Calu3 (cell line): Measurements from ENCODE around the gene DQX1. TPM values are rescaled to one million over a fixed set of nuclear protein-coding genes. Genes with fewer than 3 reads are reported as not detected.
A peak's percentile ranks its signal among the peaks of the same experiment; 100 is the strongest.

ENCODE experiments used
- BruUV-seq: library from RNA; stranded (reverse); fragments of 400-500 nt; replicated peaks from 2 replicates; lab custom pipeline; 2021; lab: Mats Ljungman, UMichigan
- CTCF ChIA-PET: fragments of 300-600 bp; sonication (Branson Sonifier 250); formaldehyde crosslinking; loops from one replicate; lab custom pipeline; 2022; ENCODE audit warnings: antibody characterized with exemption; lab: Charles Lee
- DNase-seq: peaks from one replicate; pipeline ENCODE4 v3.0.0; 2022
- H3K27ac Mint-ChIP-seq: one replicate; pipeline ENCODE4 v1.8.0; 2022; ENCODE audit warnings: mixed read lengths; ENCODE audit not compliant: unreplicated experiment
- H3K27me3 Mint-ChIP-seq: one replicate; pipeline ENCODE4 v1.8.0; 2022; ENCODE audit warnings: mixed read lengths; ENCODE audit not compliant: unreplicated experiment
- H3K36me3 Mint-ChIP-seq: one replicate; pipeline ENCODE4 v1.8.0; 2022; ENCODE audit warnings: mild to moderate bottlenecking, moderate library complexity, mixed read lengths; ENCODE audit not compliant: insufficient read depth, unreplicated experiment
- H3K4me1 Mint-ChIP-seq: one replicate; pipeline ENCODE4 v1.8.0; 2022; ENCODE audit warnings: mild to moderate bottlenecking, low read depth, mixed read lengths; ENCODE audit not compliant: unreplicated experiment
- H3K4me3 Mint-ChIP-seq: one replicate; pipeline ENCODE4 v1.8.0; 2022; ENCODE audit warnings: mild to moderate bottlenecking, low read depth, moderate library complexity, mixed read lengths; ENCODE audit not compliant: unreplicated experiment
- H3K9me3 Mint-ChIP-seq: one replicate; pipeline ENCODE4 v1.8.0; 2022; ENCODE audit warnings: low read depth, mixed read lengths; ENCODE audit not compliant: unreplicated experiment
- intact Hi-C: fragments of 100-400 bp; cut with micrococcal nuclease; formaldehyde crosslinking; loops from one replicate; pipeline ENCODE4 v1.10.0; 2022; ENCODE audit not compliant: unreplicated experiment
- total RNA-seq: library from RNA; stranded (reverse); gene quantifications from 2 replicates; pipeline ENCODE4 v1.2.3, GENCODE V29; 2022
- TF ChIP-seq, protein P1 (sequence below): fragments of 200-600 bp; IDR thresholded peaks from one replicate; pipeline ENCODE4 v1.8.0; 2022; ENCODE audit warnings: antibody characterized with exemption; ENCODE audit not compliant: unreplicated experiment

DQX1 gene
- total RNA-seq, 1 experiment from 2014 or later: 0.14 TPM

DNA sequence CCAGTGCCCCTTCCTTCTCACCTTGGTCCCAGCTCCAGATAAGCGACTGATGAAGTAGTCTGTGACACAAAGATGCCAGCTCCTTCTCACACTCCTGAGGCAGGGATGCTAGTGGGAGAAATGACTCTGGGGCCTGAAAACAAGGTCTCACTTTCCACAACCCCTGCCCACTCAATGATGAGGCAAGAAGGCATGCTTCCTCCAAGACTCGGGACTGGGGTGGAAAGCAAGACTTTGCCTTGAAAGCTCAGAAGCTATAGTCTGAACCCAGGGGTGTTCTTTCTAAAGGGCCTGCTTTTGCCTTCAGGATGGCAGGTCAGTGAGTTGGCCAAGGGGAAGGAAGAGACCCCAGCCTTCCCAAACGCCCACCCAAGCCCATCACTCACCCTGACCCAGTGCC is 44.6 kb downstream of the DQX1 start:
- Mint-ChIP-seq H3K36me3 (peaks cover 55% of the 10 kb centered on the region), H3K27me3 (no peaks in the 10 kb centered on the region), H3K9me3 (no peaks in the 10 kb centered on the region), H3K27ac (no peak overlapping the region), H3K4me3 (peak overlapping the region; percentile 85), H3K4me1 (peaks cover 16% of the 10 kb centered on the region)
- intact Hi-C loops: no loop called here
- CTCF ChIA-PET: interaction anchor here (1.2 to 1.6 kb wide), 2 partner anchors 9 to 41 kb away, joined by 5 to 6 read pairs; partner anchors contain the start of gene MRPL53
- no peak for DNase-seq
- no TSS peak for BruUV-seq
- TF ChIP-seq, protein P1, sequence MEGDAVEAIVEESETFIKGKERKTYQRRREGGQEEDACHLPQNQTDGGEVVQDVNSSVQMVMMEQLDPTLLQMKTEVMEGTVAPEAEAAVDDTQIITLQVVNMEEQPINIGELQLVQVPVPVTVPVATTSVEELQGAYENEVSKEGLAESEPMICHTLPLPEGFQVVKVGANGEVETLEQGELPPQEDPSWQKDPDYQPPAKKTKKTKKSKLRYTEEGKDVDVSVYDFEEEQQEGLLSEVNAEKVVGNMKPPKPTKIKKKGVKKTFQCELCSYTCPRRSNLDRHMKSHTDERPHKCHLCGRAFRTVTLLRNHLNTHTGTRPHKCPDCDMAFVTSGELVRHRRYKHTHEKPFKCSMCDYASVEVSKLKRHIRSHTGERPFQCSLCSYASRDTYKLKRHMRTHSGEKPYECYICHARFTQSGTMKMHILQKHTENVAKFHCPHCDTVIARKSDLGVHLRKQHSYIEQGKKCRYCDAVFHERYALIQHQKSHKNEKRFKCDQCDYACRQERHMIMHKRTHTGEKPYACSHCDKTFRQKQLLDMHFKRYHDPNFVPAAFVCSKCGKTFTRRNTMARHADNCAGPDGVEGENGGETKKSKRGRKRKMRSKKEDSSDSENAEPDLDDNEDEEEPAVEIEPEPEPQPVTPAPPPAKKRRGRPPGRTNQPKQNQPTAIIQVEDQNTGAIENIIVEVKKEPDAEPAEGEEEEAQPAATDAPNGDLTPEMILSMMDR: no peak

DNA sequence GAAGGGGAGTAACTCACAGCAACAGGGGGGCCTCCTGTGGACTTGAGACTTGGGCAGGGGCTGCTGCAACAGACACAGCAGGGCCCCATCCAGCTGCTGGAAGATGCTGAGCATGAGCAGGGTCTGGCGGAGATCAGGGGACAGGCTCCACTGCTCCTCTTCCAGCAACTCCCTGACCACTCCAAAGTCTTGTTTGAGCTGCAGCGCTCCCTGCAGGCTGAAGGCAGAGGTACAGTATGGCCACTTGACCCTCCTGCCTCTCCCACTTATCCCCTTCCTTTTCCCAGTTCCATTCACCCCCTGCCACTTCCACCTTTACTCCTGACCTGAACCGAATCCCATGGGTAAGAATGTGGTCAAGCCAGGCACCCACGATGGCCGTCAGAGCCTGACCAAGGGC is 51.1 kb downstream of the DQX1 start:
- Mint-ChIP-seq H3K27ac (peak overlapping the region; percentile 3), H3K4me3 (no peak overlapping the region), H3K9me3 (no peaks in the 10 kb centered on the region), H3K36me3 (peaks cover 56% of the 10 kb centered on the region), H3K27me3 (no peaks in the 10 kb centered on the region), H3K4me1 (peaks cover 8% of the 10 kb centered on the region)
- BruUV-seq: no TSS peak
- no peak for DNase-seq
- TF ChIP-seq, protein P1: peak; percentile 36
- CTCF ChIA-PET: no interaction called here
- intact Hi-C loops: no loop called here

DNA sequence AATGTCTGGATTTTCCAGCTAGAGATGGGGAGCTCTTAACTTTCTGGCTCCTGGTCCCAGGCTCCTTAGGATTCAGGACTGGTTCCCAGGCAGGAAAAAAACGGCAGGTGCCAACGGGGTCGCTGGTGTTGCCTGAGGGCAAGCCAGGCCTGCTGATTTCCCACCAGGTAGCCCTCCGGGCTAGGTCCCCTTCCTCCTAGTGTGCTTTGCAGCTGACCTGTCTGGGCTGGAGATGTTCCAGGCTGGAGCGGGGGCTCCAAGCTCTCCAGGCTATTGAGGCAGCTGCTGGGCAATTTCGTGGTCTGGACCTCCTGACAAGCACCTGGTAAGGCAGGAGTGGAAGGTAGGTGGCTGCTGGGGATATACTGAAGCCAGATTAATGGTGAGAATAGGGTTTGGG is 51.5 kb downstream of the DQX1 start:
- no peak overlapping the region for H3K4me3 Mint-ChIP-seq
- H3K4me1 Mint-ChIP-seq: peaks cover 10% of the 10 kb centered on the region

DNA sequence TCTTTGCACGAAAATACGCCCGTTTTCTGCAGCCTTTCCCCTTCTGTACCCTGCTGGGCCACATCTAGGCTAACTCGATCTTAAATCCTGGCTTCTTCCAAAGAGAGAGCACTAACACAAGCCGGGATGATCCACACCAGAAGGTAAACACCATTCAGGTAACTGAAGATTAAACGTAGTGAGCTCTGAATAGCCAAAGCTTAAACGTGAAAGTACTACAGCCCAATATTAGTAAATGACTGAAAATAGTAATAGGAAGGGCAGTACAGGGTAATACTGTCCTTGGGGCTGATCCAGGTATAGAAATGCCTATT is 53.1 kb downstream of the DQX1 start:
- DNase-seq: no peak
- intact Hi-C loops: no loop called here
- H3K9me3 Mint-ChIP-seq: no peaks in the 10 kb centered on the region
- H3K4me3 Mint-ChIP-seq: peak overlapping the region; percentile 91
- peaks cover 10% of the 10 kb centered on the region for H3K4me1 Mint-ChIP-seq
- no peaks in the 10 kb centered on the region for H3K27me3 Mint-ChIP-seq
- BruUV-seq: TSS peak; percentile 91
- CTCF ChIA-PET: interaction anchor here (0.7 to 1.3 kb wide), 2 partner anchors 9 to 19 kb away, joined by 6 read pairs; no protein-coding TSS in a partner anchor
- H3K36me3 Mint-ChIP-seq: peaks cover 47% of the 10 kb centered on the region
- peak overlapping the region; percentile 97 for H3K27ac Mint-ChIP-seq
- TF ChIP-seq, protein P1: no peak

More for the DNA sequence above, 51.5 kb downstream of the DQX1 start:
- H3K27ac Mint-ChIP-seq: no peak overlapping the region
- H3K9me3 Mint-ChIP-seq: no peaks in the 10 kb centered on the region
- intact Hi-C loops: no loop called here
- TF ChIP-seq, protein P1: no peak
- CTCF ChIA-PET: no interaction called here
- no peak for DNase-seq
- no TSS peak for BruUV-seq
- H3K36me3 Mint-ChIP-seq: peaks cover 53% of the 10 kb centered on the region
- H3K27me3 Mint-ChIP-seq: no peaks in the 10 kb centered on the region
